Fibroblast of lung (primary cell): ENCODE data around the gene TAP2.

ENCODE experiments used
- CTCF ChIP-seq, 2 donors: IDR thresholded peaks in 1 of 2; conservative IDR thresholded peaks in 1 of 2; 1 replicate in 1 of 2; 2 replicates in 1 of 2; pipeline ENCODE4 v1.5.1; 2011 to 2012; ENCODE audit warnings: low read length in 2 of 2, control low read depth in 1 of 2, inconsistent platforms in 1 of 2, low read depth in 1 of 2, mild to moderate bottlenecking in 1 of 2
- EZH2 ChIP-seq: IDR thresholded peaks from 2 replicates; pipeline ENCODE4 v1.5.1; 2012; ENCODE audit warnings: low read length, control low read depth, mild to moderate bottlenecking; ENCODE audit errors: missing control alignments

- TF ChIP-seq CTCF (conservative IDR thresholded peaks at IDR 0.05 in 1 of 2, IDR thresholded peaks at IDR 0.05 in 1 of 2; ENCODE audit: low read depth in 1 of 2, low read length in 2 of 2) (no peak), EZH2 (no peak)
These were observed 9.0 kb downstream of the TAP2 start for GRCh38 chr6:32829495-32829894.
